NT2/D1 (cell line): ENCODE data around the gene CXXC4.

Source experiments
- SUZ12 ChIP-seq: IDR thresholded peaks from 2 replicates; pipeline ENCODE4 v1.6.1; 2011; ENCODE audit not compliant: insufficient read length, insufficient read depth; ENCODE audit errors: extremely low read depth
- YY1 ChIP-seq: IDR thresholded peaks from 2 replicates; pipeline ENCODE4 v1.6.1; 2011; ENCODE audit not compliant: insufficient read length, insufficient read depth
- ZNF274 ChIP-seq: IDR thresholded peaks from 2 replicates; pipeline ENCODE4 v1.6.1; 2011; ENCODE audit warnings: mild to moderate bottlenecking, low read depth, low read length

- no peak for TF ChIP-seq YY1
- no peak for TF ChIP-seq SUZ12
- no peak for TF ChIP-seq ZNF274
These were observed 22.2 kb upstream of the CXXC4 start for GRCh38 chr4:104516884-104517283.
